H9 (cell line): Measurements from ENCODE around the gene MED27. TPM values are rescaled to one million over a fixed set of nuclear protein-coding genes. Genes with fewer than 3 reads are reported as not detected.

Experiments used
- DNase-seq: peaks from one replicate; pipeline ENCODE4 v3.0.0-alpha.2; 2017
- H2AFZ ChIP-seq: one replicate; pipeline ENCODE4 v1.6.1; 2013; ENCODE audit warnings: mild to moderate bottlenecking, low read length, control low read depth, moderate library complexity
- H2AK5ac ChIP-seq: 2 replicates; pipeline ENCODE4 v1.6.1; 2013; ENCODE audit warnings: low read length, control low read depth, mixed read lengths; ENCODE audit not compliant: insufficient read length
- H2BK120ac ChIP-seq: one replicate; pipeline ENCODE4 v1.6.1; 2013; ENCODE audit warnings: low read depth, mild to moderate bottlenecking, low read length, control low read depth, inconsistent platforms; ENCODE audit not compliant: poor library complexity, severe bottlenecking
- H2BK12ac ChIP-seq: 2 replicates; pipeline ENCODE4 v1.6.1; 2013; ENCODE audit warnings: low read length, control low read depth, mixed read lengths, low read depth; ENCODE audit not compliant: insufficient read length
- H2BK15ac ChIP-seq: 2 replicates; pipeline ENCODE4 v1.6.1; 2013; ENCODE audit warnings: low read depth, low read length, control low read depth
- H2BK20ac ChIP-seq: one replicate; pipeline ENCODE4 v1.6.1; 2013; ENCODE audit warnings: low read depth, mild to moderate bottlenecking, low read length, control low read depth, inconsistent platforms; ENCODE audit not compliant: poor library complexity, severe bottlenecking
- H2BK5ac ChIP-seq: 2 replicates; pipeline ENCODE4 v1.6.1; 2013; ENCODE audit warnings: low read length, control low read depth, mixed read lengths; ENCODE audit not compliant: insufficient read length
- H3K14ac ChIP-seq: 2 replicates; pipeline ENCODE4 v1.6.1; 2013; ENCODE audit warnings: low read length, control low read depth; ENCODE audit not compliant: insufficient read depth
- H3K18ac ChIP-seq: 2 replicates; pipeline ENCODE4 v1.6.1; 2013; ENCODE audit warnings: low read depth, mild to moderate bottlenecking, mixed read lengths, low read length, control low read depth; ENCODE audit not compliant: insufficient read length
- H3K23ac ChIP-seq: 2 replicates; pipeline ENCODE4 v1.6.1; 2013; ENCODE audit warnings: low read length, control low read depth, mixed read lengths, low read depth; ENCODE audit not compliant: insufficient read length
- H3K23me2 ChIP-seq: 2 replicates; pipeline ENCODE4 v1.6.1; 2013; ENCODE audit warnings: low read depth, mild to moderate bottlenecking, mixed read lengths, low read length, control low read depth; ENCODE audit not compliant: insufficient read length, poor library complexity, severe bottlenecking
- H3K27ac ChIP-seq: 2 replicates; pipeline ENCODE4 v1.5.1; 2013; ENCODE audit warnings: low read length, control low read depth, mixed read lengths, low read depth; ENCODE audit not compliant: insufficient read length
- H3K27me3 ChIP-seq: 2 replicates; pipeline ENCODE4 v1.6.1; 2013; ENCODE audit warnings: low read length, control low read depth, inconsistent platforms; ENCODE audit not compliant: insufficient read depth
- H3K4ac ChIP-seq: 2 replicates; pipeline ENCODE4 v1.6.1; 2013; ENCODE audit warnings: low read depth, mild to moderate bottlenecking, control low read depth, inconsistent platforms, low read length, moderate library complexity
- H3K4me1 ChIP-seq: 2 replicates; pipeline ENCODE4 v1.6.1; 2013; ENCODE audit warnings: low read length, control low read depth, inconsistent platforms; ENCODE audit not compliant: insufficient read depth
- H3K4me2 ChIP-seq: 2 replicates; pipeline ENCODE4 v1.6.1; 2013; ENCODE audit warnings: low read length, control low read depth, mixed read lengths; ENCODE audit not compliant: insufficient read length, insufficient read depth
- H3K56ac ChIP-seq: 2 replicates; pipeline ENCODE4 v1.6.1; 2013; ENCODE audit warnings: low read depth, mild to moderate bottlenecking, mixed read lengths, low read length, control low read depth; ENCODE audit not compliant: insufficient read length
- H3K79me1 ChIP-seq: 2 replicates; pipeline ENCODE4 v1.6.1; 2013; ENCODE audit warnings: low read depth, mild to moderate bottlenecking, moderate library complexity, low read length, control low read depth, inconsistent platforms; ENCODE audit not compliant: insufficient read depth, poor library complexity, severe bottlenecking
- H3K79me2 ChIP-seq: 2 replicates; pipeline ENCODE4 v1.6.1; 2013; ENCODE audit warnings: low read length, control low read depth, inconsistent platforms; ENCODE audit not compliant: insufficient read depth
- H3K9ac ChIP-seq: 2 replicates; pipeline ENCODE4 v1.6.1; 2013; ENCODE audit warnings: low read length, control low read depth, mixed read lengths; ENCODE audit not compliant: insufficient read length; ENCODE audit errors: extremely low read depth
- H3K9me3 ChIP-seq: one replicate; pipeline ENCODE4 v1.6.1; 2013; ENCODE audit warnings: low read depth, low read length, inconsistent platforms; ENCODE audit not compliant: control insufficient read depth
- H3T11ph ChIP-seq: one replicate; pipeline ENCODE4 v1.6.1; 2013; ENCODE audit warnings: mild to moderate bottlenecking, low read length, control low read depth, inconsistent platforms
- H4K20me1 ChIP-seq: one replicate; pipeline ENCODE4 v1.6.1; 2013; ENCODE audit not compliant: control insufficient read depth, insufficient read length, insufficient read depth
- H4K5ac ChIP-seq: 2 replicates; pipeline ENCODE4 v1.6.1; 2013; ENCODE audit warnings: low read depth, mild to moderate bottlenecking, mixed read lengths, low read length, control low read depth; ENCODE audit not compliant: insufficient read length
- H4K8ac ChIP-seq: replicated peaks from 2 replicates; pipeline ENCODE4 v1.6.1; 2013; ENCODE audit warnings: low read length, control low read depth, mixed read lengths, low read depth; ENCODE audit not compliant: insufficient read length
- H4K91ac ChIP-seq: 2 replicates; pipeline ENCODE4 v1.6.1; 2013; ENCODE audit warnings: low read depth, mild to moderate bottlenecking, moderate library complexity, mixed read lengths, low read length, control low read depth; ENCODE audit not compliant: insufficient read length
- H3K27ac Mint-ChIP-seq, 3 experiments: 2 replicates in 2 of 3; 3 replicates in 1 of 3; pipeline ENCODE4 v1.8.0; 2020 to 2021; ENCODE audit warnings: mixed read lengths in 3 of 3, mild to moderate bottlenecking in 1 of 3, moderate library complexity in 1 of 3
- H3K27me3 Mint-ChIP-seq: 2 replicates; pipeline ENCODE4 v1.8.0; 2021; ENCODE audit warnings: low read depth, mild to moderate bottlenecking, moderate library complexity, mixed read lengths
- H3K36me3 Mint-ChIP-seq, 3 experiments: 2 replicates in 2 of 3; 3 replicates in 1 of 3; pipeline ENCODE4 v1.8.0; 2020 to 2021; ENCODE audit warnings: low read depth in 3 of 3, mixed read lengths in 3 of 3; ENCODE audit not compliant: insufficient read depth in 1 of 3
- H3K4me1 Mint-ChIP-seq, 2 experiments: 2 replicates each; pipeline ENCODE4 v1.8.0; 2020; ENCODE audit warnings: mixed read lengths in 2 of 2
- H3K4me3 Mint-ChIP-seq, 2 experiments: 2 replicates in 1 of 2; 3 replicates in 1 of 2; pipeline ENCODE4 v1.8.0; 2020 to 2021; ENCODE audit warnings: mild to moderate bottlenecking in 2 of 2, mixed read lengths in 2 of 2, moderate library complexity in 1 of 2
- H3K9me3 Mint-ChIP-seq, 2 experiments: 2 replicates in 1 of 2; 3 replicates in 1 of 2; pipeline ENCODE4 v1.8.0; 2020; ENCODE audit warnings: mild to moderate bottlenecking in 2 of 2, mixed read lengths in 2 of 2, moderate library complexity in 1 of 2
- WGBS: extraction: QIAGEN DNeasy Blood & Tissue Kit; methylation state at CpG from one replicate; pipeline ENCODE4 v1.1.7; 2013; ENCODE audit warnings: missing lambda C conversion rate, low lambda C conversion rate, mixed read lengths; ENCODE audit not compliant: insufficient read length; ENCODE audit errors: extremely low coverage; 5-methylcytosine and 5-hydroxymethylcytosine counted together
- total RNA-seq: library from RNA; stranded (reverse); gene quantifications from 2 replicates; pipeline ENCODE4 v1.2.1, GENCODE V29; 2021
- TF ChIP-seq, protein P1 (sequence below): fragments of 200-600 bp; sonication (generic); conservative IDR thresholded peaks from 3 replicates; pipeline ENCODE4 v1.8.0; 2021; ENCODE audit warnings: antibody characterized with exemption, mild to moderate bottlenecking

MED27 gene
- total RNA-seq, 1 experiment from 2014 or later = 33.5 TPM

DNA sequence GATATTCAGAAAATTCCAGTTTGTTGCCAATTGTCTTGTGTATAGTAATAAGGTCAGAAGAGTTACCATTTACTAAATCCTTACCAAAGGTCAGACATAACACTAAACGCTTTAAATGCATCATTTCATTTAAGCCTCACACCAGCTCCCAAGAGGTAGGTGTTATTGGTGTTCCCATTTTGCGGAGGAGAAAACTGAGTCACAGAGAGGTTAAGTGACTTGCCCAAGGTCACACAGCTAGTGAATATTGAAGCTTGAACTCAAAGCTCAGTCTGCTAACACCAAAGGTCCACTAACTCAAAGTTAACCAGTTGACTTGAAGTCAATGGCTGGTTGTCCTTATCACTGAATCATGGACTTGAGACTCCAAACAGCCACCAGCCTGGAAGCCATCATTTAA is 41.4 kb upstream of the MED27 start:
- Histone ChIP-seq H2BK5ac (no peak overlapping the region), H4K5ac (no peak overlapping the region), H3K27me3 (no peaks in the 10 kb centered on the region), H3K9me3 (no peaks in the 10 kb centered on the region), H3K4me1 (peaks cover 17% of the 10 kb centered on the region), H3K23me2 (no peaks in the 10 kb centered on the region), H3T11ph (no peak overlapping the region), H3K4ac (no peak overlapping the region), H4K8ac (no peak overlapping the region), H4K20me1 (no peaks in the 10 kb centered on the region), H2BK15ac (no peak overlapping the region), H3K23ac (no peak overlapping the region), H2AFZ (no peak overlapping the region), H3K4me2 (no peak overlapping the region), H2BK12ac (no peak overlapping the region), H3K18ac (no peak overlapping the region), H3K56ac (no peak overlapping the region), H2BK120ac (no peak overlapping the region), H2AK5ac (no peak overlapping the region), H3K79me2 (no peaks in the 10 kb centered on the region), H3K79me1 (no peaks in the 10 kb centered on the region), H4K91ac (no peak overlapping the region), H2BK20ac (no peak overlapping the region), H3K9ac (no peak overlapping the region), H3K27ac (no peak overlapping the region), H3K14ac (no peak overlapping the region)
- H3K27ac Mint-ChIP-seq = no peak overlapping the region
- DNase-seq = no peak
- H3K9me3 Mint-ChIP-seq = peaks cover 4% of the 10 kb centered on the region in 2 experiments; a peak in 3 of 5 replicates
- H3K36me3 Mint-ChIP-seq = no peaks in the 10 kb centered on the region
- peaks cover 38% of the 10 kb centered on the region for H3K27me3 Mint-ChIP-seq
- H3K4me1 Mint-ChIP-seq = peaks cover 37 to 43% of the 10 kb centered on the region in 2 experiments
- TF ChIP-seq, protein P1, sequence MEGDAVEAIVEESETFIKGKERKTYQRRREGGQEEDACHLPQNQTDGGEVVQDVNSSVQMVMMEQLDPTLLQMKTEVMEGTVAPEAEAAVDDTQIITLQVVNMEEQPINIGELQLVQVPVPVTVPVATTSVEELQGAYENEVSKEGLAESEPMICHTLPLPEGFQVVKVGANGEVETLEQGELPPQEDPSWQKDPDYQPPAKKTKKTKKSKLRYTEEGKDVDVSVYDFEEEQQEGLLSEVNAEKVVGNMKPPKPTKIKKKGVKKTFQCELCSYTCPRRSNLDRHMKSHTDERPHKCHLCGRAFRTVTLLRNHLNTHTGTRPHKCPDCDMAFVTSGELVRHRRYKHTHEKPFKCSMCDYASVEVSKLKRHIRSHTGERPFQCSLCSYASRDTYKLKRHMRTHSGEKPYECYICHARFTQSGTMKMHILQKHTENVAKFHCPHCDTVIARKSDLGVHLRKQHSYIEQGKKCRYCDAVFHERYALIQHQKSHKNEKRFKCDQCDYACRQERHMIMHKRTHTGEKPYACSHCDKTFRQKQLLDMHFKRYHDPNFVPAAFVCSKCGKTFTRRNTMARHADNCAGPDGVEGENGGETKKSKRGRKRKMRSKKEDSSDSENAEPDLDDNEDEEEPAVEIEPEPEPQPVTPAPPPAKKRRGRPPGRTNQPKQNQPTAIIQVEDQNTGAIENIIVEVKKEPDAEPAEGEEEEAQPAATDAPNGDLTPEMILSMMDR = no peak
- no CpG with 5 or more reads among the region's 2 CpGs for WGBS
- no peak overlapping the region for H3K4me3 Mint-ChIP-seq
